GM19468 (cell line): ENCODE results near the gene BLCAP.
"Not testable (repeated sequence)": the region's sequence is repeated elsewhere in the genome, so short reads cannot be mapped to it uniquely, and the experiment has no call there.

ENCODE experiments used
- ATAC-seq: cut with Tn5 transposase; IDR thresholded peaks from one replicate; pipeline ENCODE4 v1.9.1; 2021; ENCODE audit warnings: mild to moderate bottlenecking, moderate library complexity, moderate number of reproducible peaks; ENCODE audit not compliant: unreplicated experiment; ENCODE audit errors: extremely low read depth

BLCAP gene, protein sequence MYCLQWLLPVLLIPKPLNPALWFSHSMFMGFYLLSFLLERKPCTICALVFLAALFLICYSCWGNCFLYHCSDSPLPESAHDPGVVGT

DNA sequence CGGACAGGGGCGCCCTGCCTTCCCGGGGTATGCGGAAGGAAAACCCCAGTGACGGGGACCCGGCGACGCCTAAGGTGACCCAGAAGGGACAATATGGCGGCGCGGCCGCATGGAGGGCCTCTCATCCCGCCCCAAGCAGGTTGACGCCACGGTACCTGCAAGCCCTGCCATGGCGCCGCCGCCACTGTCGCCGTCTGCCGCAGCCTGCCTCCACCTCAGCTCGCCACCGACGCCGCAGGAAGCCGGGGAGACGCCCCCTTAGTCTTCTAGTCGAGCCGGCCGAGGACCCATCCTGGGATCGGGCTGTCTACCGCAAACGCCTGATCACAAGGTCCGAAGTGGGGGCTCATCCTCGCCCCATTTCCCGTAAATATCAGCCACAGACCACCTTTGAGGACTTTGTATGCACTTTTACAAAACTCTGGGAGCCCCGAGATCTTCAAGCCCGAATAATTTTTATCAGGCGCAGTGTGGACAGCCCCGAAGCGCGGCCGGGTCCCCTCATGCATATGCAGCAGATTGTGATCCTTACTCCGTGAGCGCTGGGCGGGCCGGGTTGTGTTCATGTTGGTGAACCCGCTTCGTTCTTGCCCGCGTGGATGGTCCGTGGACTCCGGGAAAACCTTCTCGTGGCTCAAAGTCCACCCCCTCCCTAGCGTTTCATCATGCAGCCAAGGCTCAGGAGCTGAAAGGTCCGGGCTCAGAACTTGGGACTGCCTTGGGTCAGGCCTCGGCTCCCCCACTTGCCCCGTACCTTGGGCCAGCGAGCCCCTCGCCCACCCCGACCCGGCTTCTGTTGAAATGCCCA is at the start of gene BLCAP:
Gene BLCAP, minus strand, starts transcription at position 239 of the 808 bp plus-strand sequence. CDS start 8,702 bp downstream, outside the sequence.
- ATAC-seq: no peak

DNA sequence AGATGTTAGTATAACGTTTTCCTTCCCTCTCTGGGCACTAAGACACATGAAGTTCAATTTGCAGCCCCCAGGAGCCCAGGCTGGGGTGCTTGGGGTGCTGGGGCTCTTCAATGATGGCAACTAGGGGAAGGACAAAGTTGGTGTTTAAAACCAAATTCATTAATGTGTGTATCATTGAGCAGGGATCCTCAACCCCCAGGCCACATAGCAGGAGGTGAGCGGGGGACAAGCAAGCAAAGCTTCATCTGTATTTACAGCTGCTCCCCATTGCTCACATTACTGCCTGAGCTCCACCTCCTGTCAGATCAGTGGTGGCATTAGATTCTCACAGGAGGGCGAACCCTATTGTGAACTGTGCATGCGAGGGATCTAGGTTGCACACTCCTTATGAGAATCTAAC is 49.8 kb upstream of the BLCAP start:
- ATAC-seq: not testable (repeated sequence)

DNA sequence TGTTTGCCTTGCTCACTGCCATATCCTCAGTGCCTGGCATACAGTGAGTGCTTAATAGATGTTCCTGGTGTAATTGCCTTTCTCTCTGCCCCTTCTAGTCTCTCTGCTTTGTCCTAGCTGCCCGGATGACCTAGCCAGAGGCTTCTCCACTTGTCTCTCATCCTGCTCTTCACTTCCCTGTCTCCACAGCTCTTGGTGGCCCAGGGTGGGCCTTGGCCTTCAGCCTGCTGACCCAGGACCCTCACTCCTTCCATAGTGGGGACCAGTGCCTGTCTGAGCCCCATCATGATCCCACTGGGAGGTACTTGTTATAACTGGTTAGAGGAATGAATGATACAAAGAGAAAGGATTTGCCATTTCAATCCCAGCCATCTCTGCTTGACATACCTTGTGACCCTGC is 49.2 kb upstream of the BLCAP start:
- no peak for ATAC-seq

DNA sequence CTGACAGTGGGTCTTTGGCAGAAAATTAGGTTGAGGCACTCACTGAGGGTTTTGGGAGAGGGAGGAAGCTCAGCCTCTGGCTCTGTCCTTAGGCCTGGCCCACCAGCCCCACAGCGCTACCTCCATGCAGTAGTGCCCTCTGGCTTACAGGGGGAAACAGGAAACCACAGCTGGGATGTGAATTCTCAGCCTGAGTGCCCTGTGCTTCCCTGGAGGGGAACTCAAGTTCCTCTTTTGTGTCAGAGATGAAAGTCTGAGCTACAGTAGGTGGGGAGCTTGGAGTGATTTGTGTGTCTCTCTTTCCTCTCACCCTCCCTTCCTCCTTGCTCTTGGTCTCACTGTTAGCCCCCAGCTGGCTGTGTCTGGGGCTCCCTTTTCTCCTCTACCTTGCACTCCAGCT is 48.2 kb upstream of the BLCAP start:
- no peak for ATAC-seq

DNA sequence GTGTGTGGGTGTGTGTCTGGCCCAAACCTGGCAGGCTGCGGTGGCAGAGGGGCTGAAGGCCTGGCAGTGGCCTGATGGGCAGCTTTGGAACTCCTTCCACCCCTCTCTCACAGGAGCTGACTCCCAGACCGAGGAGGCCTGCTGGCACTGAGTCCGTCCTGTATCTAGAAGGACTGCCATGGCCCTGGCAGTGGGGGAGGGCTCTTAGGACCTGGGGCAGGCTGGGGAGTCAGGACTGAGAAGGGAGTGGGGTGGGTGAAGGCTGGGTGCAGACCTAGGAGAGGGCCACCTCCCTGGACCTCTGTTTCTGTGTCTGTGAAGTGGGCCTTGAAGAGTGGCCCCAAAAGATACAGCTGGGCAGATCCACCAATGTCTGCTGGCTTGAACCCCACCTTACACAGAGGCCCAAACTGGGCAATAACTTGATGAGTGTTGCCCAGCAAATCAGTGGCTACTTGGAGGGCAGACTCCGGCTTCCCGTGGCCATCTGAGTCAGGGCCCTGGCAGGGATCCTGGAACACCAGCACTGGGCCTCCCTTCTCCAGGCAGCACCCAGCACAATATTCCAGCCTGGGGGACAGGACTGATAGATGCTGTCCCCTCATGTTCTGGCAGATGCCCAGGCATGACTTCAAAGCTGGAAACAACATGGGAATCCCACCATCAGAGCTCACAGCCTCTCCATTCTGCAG is 46.7 kb upstream of the BLCAP start:
- ATAC-seq: no peak

DNA sequence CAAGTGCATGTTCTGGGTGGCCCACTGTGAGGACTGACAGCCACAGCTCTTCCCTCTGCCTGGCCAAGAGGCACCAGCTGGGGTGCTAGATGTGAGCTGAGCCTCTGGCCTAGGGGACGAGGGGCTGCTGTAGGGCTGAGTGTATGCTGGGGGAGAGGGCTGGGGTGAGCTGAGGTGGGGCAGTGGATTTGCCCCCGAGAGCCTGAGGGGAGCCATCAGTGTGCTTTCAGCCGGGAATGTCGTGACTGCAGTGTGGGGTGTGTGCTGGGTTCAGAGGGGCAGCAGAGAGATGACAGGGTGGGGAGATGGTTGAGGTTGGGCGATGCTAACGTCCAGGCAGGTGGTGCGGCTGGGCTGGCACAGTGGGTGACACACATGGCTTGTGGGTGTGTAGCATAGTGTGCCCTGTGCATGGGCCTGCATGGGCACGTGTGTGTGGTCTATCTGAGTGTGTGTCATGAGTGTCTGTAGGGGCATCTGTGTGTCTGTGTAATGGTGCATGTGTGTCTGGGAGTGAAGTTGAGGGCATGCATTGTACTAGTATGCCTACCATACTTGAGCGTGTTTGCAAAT is 46.0 kb upstream of the BLCAP start:
- no peak for ATAC-seq

DNA sequence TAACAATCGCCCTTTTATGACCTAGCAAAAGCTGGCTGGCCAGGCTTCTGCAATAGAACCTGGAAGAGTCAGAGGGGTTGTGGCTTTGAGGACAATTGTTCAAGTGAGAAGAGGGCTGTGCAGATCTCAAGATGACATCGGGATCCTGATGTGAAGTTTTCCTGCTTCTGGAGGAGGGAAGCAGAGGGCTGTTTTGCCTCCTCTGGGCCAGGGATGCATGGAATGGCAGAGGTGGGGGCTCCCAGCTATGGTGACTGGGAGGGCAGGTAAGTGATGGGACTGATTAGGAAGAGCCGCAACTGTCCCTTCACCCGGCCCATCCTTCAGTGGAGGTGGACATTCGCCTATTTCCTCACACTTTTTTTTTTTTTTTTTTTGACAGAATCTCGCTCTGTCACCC is 43.4 kb upstream of the BLCAP start:
- no peak for ATAC-seq

DNA sequence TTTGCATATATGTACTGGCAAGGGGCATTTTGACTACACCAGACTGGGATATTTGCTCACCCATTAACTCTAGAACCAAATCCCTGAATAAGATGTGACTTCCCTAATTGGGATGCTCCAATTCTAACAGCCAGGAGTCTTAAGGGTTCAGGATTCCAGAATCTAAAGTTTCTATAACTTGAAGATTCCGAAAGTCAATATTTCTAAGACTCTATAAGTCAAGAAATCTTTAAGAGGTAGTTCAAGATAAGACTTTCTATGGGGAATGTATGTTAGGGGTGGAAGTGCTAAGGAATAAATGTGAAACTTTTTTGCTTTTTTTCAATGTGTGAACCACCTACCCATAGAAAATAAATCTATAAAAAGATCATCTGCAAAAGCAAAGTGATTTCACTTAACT is 42.7 kb upstream of the BLCAP start:
- no peak for ATAC-seq

DNA sequence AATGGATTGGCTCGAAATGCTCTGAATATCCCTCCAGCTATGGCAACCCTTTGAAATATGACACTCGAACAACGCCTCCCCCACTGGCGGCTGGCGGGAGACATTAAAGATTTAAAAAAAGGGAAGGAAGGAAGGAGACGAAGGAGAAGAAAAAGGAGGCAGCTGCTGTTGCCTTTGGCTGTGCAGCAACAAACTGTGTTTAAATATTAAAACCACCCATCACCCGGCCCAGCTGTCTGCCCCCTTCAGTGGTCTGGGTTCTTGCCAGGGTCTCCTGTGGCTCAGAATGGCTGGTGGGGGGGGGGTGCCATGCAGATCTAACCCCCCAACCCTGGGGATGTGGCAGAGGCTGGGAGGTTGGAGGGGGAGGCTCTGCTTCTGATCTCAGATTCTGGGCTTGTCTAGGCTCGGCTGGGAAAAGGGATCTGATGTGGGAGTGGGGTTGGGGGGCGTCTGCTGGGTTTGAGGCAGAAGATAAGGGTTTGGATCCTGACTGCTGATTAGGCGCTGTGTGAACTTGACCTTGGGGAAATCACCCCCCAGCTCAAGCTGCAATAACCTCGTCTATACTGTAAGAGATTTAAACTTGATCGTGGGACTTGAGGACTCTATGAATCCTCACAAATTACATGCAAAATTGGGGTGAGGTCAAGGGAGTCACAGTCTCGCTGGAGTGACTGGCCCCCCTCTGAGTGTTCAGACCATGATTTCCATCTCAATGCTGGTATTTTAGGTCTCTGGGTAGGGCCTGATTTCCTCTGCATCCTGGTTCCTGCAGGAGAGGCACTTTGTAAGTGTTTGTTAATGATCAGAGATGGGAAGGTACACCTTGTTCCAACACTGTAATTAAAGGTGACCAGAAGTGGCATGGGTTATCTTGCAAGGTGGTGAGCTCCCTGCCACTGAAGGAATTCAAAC is 40.3 kb upstream of the BLCAP start:
- ATAC-seq: no peak

DNA sequence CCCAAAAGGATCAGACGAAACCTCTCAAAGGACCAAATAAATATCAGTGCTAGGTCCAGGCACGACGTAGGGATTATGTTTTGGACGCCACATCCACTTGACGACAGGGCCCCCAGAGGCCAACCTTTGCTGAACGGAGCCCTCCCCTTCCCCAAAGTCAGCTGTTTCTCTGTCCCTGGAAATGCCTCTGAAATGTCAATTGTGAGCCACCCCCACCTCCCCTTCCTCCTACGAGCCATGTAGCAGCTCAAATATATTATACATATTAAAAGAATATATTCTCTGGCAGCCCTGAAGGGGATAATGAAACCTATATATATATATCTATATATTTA is 39.6 kb upstream of the BLCAP start:
- ATAC-seq: no peak

DNA sequence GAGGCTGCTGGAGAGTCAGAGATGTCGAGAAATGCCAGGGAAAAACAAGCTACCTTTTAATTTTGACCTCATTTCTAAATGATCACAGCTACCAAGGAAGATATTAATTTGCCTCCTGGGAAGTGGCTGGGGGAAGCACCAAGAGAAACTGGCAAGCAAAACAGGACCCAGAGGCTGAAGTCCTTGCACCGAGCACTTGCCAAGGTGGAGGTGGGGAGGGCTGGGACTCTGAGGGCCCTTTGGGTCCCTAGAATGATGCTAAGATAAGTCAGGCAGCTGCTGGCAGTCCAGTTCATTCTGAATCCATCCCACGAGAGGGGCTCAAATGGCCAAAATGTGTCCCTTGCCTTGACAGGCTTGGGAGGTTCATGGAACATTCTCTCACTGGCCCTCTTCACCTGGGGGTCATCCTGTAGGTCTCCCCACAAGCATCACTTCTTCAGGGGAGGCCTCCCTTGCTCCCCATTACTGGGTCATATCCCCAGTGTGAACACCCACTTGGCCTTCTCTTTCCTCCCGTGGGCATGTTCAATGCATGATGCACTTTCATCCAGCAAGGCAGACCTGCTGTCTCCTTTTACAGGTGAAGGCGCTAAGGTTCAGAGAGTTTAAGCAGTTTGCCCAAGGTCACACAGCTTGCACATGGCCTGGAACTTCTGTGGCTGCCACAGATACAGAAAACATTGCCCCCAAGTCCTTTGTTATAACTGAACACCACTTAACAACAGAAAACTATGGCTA is 39.1 kb upstream of the BLCAP start:
- ATAC-seq: no peak

DNA sequence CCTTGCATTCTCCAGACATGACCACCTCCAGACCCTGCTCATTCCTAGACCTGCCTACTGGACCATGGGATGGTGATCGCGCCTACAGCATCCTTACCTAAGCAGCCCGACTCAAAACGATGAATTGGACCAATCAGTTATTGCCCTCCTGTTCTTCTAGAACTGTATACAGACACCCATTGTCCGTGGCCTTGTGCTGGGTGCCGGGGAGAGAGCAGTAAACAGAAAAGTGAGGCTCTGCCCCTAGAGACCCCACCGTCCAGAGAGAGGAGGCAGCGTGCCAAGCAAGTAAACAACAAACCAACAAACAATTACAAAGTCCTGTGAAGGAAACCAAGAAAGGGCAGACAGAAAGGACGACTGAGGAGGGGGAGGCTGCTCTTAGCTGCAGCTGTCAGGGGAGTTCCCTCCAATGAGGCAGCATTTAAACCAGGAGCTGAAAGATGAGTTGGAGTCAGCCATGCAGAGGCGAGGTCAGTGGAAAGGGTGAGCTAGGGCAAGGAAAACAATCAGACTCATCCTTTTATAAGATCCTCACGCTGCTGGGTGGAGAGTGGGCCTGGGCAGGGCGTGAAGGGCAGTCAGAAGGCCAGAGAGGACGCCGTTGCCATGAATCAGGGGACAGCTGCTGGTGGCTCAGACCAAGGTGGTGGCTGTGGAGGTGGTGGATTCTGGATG is 37.6 kb upstream of the BLCAP start:
- no peak for ATAC-seq

DNA sequence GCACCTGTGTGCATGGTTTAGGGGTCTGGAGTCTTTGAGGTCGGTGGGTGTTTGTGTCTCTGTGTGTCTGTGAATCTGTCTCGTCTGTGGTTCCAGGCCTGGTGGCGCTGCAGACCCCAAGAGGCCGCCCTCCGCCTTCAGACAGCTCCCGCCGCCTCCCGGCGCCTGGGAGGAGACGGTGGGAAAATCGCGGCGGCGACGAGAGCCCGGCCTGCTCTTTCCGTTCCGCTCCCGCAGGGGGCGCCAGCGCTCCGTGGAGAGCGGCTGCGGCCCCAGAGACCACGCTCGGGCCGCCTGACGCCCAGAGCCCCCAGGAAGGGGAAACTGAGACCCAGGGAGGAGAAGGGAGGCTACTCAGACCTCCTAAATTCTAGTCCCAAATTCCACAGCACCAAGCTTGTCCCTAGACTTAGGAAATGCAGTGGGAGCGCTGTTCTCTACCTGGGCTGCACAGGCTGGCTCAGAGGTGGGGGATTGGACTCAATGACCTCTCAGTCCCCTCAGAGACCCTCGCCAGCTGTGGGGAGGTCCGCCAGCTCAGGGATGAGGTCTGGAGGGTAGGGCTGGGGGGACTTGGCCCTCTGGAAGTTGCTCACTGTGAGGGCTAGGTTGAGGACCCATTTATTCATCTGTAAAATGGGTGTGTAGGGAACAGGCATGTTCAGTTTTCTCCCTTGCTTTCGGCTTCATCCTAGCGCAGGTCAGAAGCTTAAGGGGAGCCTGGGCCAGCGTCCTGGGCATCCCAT is 36.9 kb upstream of the BLCAP start:
- no peak for ATAC-seq

DNA sequence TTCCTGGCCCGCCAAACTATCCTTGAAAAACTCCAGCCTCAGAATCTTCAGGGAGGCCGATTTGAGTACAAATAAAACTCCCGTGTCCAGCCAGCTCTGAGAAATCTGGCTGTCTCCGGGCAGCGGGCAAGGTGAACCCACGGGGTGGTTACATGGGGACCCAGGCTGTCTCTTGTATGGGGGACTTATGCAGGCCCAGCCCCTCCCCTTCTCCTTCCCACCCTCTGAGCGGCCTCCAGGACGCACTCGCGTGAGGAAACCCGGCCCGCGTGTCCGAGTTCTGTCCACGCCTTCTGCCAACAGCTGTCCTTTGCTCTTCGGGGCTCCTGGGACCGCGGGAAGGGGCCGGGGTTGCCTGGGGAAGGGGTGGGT is 36.3 kb upstream of the BLCAP start:
- no peak for ATAC-seq

DNA sequence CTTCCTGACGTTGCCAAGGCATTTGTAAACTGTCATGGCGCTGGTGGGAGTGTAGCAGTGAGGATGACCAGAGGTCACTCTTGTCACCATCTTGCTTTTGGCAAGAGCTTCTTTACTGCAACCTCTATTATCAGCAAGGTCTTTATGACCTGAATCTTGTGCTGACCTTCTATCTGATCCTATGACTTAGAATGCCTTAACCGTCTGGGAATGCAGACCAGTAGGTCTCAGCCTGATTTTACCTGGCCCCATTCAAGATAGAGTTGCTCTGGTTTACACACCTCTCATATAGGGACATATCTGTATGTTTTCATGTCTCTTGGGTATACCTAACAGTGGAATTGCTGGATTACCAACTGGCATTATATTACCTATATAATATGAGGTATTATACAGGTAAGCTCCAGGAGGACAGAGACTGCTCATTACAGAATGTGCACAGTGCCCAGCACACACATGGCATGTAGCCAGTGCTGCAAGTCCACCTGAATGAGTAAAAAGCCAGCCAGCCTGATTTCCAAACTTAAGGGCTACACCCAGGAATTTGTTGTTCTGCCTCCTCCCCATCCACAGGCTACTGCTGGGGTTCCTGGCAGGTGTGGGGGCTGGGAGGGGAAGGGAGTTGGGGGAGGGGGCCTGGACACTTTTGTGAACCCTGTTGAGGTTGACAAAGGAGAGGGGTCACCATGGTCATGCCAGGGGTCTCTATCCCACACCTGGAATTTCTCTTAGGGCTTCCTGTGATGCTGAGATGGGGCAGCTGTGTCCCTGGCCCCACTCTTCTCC is 35.2 kb upstream of the BLCAP start:
- no peak for ATAC-seq

DNA sequence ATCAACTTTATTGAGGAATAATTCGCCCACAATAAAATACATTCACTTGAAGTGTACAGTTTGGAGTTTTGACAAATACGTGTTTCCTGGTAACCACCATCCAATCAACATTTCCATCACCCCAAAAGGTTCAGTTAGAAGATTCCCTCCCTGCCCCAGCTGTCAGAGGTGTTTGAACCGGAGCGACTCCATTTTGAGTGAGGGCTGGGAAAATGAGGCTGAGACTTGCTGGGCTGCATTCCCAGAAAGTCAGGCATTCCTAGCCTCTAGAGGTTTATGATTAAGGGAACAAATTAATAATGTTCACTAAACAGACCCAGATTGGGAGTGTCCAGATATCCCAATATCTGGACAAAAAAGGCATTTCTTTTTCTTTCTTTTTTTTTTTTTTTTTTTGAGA is 33.0 kb upstream of the BLCAP start:
- no peak for ATAC-seq

DNA sequence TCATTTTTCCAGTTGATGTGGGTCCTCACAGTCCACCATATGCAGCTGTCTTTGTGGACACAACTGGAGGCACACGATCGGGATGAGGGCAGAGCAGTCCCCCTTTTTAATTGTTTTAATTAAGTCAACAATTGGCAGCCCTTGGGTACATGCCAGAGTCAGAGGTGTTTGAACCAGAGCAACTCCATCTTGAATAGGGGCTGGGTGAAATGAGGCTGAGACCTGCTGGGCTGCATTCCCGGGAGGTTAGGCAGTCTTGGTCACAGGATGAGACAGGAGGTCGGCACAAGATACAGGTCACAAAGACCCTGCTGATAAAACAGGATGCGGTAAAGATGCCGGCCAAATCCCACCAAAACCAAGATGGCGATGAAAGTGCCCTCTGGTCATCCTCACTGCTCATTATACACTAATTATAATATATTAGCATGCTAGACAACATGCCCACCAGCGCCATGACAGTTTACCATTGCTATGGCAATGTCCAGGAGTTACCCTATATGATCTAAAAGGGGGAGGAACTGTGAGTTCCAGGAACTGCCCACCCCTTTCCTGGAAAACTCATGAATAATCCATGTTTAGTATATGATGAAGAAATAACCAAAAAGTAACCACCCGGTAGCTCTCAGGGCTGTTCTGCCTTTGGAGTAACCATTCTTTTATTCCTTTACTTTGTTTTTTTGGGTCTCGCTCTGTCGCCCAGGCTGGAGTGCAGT is 31.8 kb upstream of the BLCAP start:
- ATAC-seq: no peak
